GM12878 (cell line): ENCODE measurements around the gene NUDCD2. TPM values are rescaled to one million over a fixed set of nuclear protein-coding genes. Genes with fewer than 3 reads are reported as not detected.

Experiments
- ATAC-seq: fragments of 200-7000 bp; cut with Tn5 transposase; 3 replicates; pipeline ENCODE4 v1.9.1; 2020; ENCODE audit warnings: mild to moderate bottlenecking, moderate library complexity
- BruUV-seq: library from RNA; stranded (reverse); fragments of 400-500 nt; replicated peaks from 2 replicates; lab custom pipeline; 2021; lab: Mats Ljungman, UMichigan
- CTCF ChIA-PET: fragments of 300-600 bp; sonication (Branson Sonifier 250); formaldehyde crosslinking; extraction: SDS; loops from one replicate; lab custom pipeline; 2021; ENCODE audit warnings: inconsistent platforms; lab: Yijun Ruan, JAX
- POLR2A ChIA-PET: fragments of 350-600 bp; formaldehyde crosslinking; extraction: SDS; loops from one replicate; lab custom pipeline; 2021; ENCODE audit warnings: inconsistent platforms; lab: Charles Lee
- RAD21 ChIA-PET: fragments of 300-600 bp; sonication (Branson Sonifier 250); formaldehyde crosslinking; loops from one replicate; lab custom pipeline; 2023; ENCODE audit warnings: antibody characterized with exemption; ENCODE audit not compliant: unreplicated experiment; lab: Charles Lee
- SMC1A ChIA-PET: fragments of 300-600 bp; sonication (Branson Sonifier 250); formaldehyde crosslinking; loops from one replicate; lab custom pipeline; 2023; ENCODE audit not compliant: unreplicated experiment, uncharacterized antibody; lab: Charles Lee
- DNase-seq: peaks from one replicate; pipeline ENCODE4 v3.0.0-alpha.2; 2011; ENCODE audit warnings: low read depth, low spot score
- FAIRE-seq: peaks from 3 replicates; lab custom pipeline; 2011; peaks lifted over from hg19 to GRCh38; lab: Jason Lieb, UNC
- H2AFZ ChIP-seq: 2 replicates; pipeline ENCODE4 v1.6.0; 2011; ENCODE audit warnings: low read depth, low read length, control low read depth; ENCODE audit not compliant: control insufficient read depth
- H3K27ac ChIP-seq: 2 replicates; pipeline ENCODE4 v1.5.1; 2011; ENCODE audit warnings: control low read depth; ENCODE audit not compliant: control insufficient read depth, insufficient read depth
- H3K27me3 ChIP-seq, 2 experiments: replicated peaks in 1 of 2; 2 replicates each; pipeline versions ENCODE4 v1.6.0 to v1.6.1; 2011; ENCODE audit warnings: low read length in 1 of 2; ENCODE audit not compliant: control insufficient read depth in 2 of 2, insufficient read depth in 2 of 2
- H3K36me3 ChIP-seq, 2 experiments: 2 replicates each; pipeline ENCODE4 v1.5.1; 2011; ENCODE audit warnings: low read length in 1 of 2; ENCODE audit not compliant: control insufficient read depth in 2 of 2, insufficient read depth in 2 of 2
- H3K4me1 ChIP-seq: 2 replicates; pipeline ENCODE4 v1.6.1; 2011; ENCODE audit warnings: mild to moderate bottlenecking, low read length, moderate library complexity, mixed read lengths; ENCODE audit not compliant: control insufficient read depth, insufficient read depth
- H3K4me2 ChIP-seq: 2 replicates; pipeline ENCODE4 v1.6.0; 2011; ENCODE audit warnings: control low read depth; ENCODE audit not compliant: control insufficient read depth, insufficient read depth
- H3K4me3 ChIP-seq: fragments of 200-600 bp; sonication (generic); 2 replicates; pipeline ENCODE4 v1.5.1; 2016
- H3K79me2 ChIP-seq: 2 replicates; pipeline ENCODE4 v1.6.0; 2011; ENCODE audit warnings: low read length; ENCODE audit not compliant: control insufficient read depth, insufficient read depth
- H3K9ac ChIP-seq: 2 replicates; pipeline ENCODE4 v1.8.0; 2011; ENCODE audit warnings: low read length, control low read depth, mixed read lengths; ENCODE audit not compliant: control insufficient read depth, insufficient read depth
- H3K9me3 ChIP-seq: replicated peaks from 3 replicates; pipeline ENCODE4 v1.5.1; 2011; ENCODE audit warnings: mild to moderate bottlenecking, low read length; ENCODE audit not compliant: control insufficient read depth, insufficient read depth
- H4K20me1 ChIP-seq: 2 replicates; pipeline ENCODE4 v1.6.0; 2011; ENCODE audit not compliant: control insufficient read depth, insufficient read depth
- ATF7 ChIP-seq: fragments of 450-650 bp; IDR thresholded peaks from 2 replicates; pipeline ENCODE4 v1.6.1; 2016; ENCODE audit warnings: low read depth, mild to moderate bottlenecking
- FOXK2 ChIP-seq: fragments of 450-650 bp; IDR thresholded peaks from 2 replicates; pipeline ENCODE4 v1.6.1; 2017; ENCODE audit warnings: mild to moderate bottlenecking, moderate library complexity
- GABPA ChIP-seq: IDR thresholded peaks from 2 replicates; pipeline ENCODE4 v1.6.1; 2014; ENCODE audit warnings: antibody characterized with exemption, low read depth, mild to moderate bottlenecking, inconsistent platforms
- IKZF2 ChIP-seq, 2 experiments: fragments of 450-650 bp; IDR thresholded peaks; 2 replicates each; pipeline ENCODE4 v1.6.1; 2017; ENCODE audit warnings: mild to moderate bottlenecking in 2 of 2, moderate library complexity in 2 of 2
- KLF5 ChIP-seq: fragments of 450-650 bp; IDR thresholded peaks from 2 replicates; pipeline ENCODE4 v1.6.1; 2014; ENCODE audit warnings: mild to moderate bottlenecking; ENCODE audit not compliant: partially characterized antibody
- LARP7 ChIP-seq: fragments of 450-650 bp; IDR thresholded peaks from 2 replicates; pipeline ENCODE4 v1.6.1; 2017; ENCODE audit warnings: mild to moderate bottlenecking
- MTA2 ChIP-seq: fragments of 450-650 bp; IDR thresholded peaks from 2 replicates; pipeline ENCODE4 v1.6.1; 2016; ENCODE audit warnings: low read depth, mild to moderate bottlenecking, moderate library complexity
- NFXL1 ChIP-seq: fragments of 450-650 bp; IDR thresholded peaks from 2 replicates; pipeline ENCODE4 v1.6.1; 2017; ENCODE audit warnings: antibody characterized with exemption, mild to moderate bottlenecking, borderline replicate concordance
- NR2F1 ChIP-seq: fragments of 450-650 bp; conservative IDR thresholded peaks from 2 replicates; pipeline ENCODE4 v1.6.1; 2017; ENCODE audit warnings: mild to moderate bottlenecking
- POLR2A ChIP-seq: IDR thresholded peaks from 2 replicates; pipeline ENCODE4 v1.6.1; 2011; ENCODE audit warnings: low read depth, mild to moderate bottlenecking, low read length
- POU2F2 ChIP-seq: IDR thresholded peaks from 3 replicates; pipeline ENCODE4 v1.6.1; 2011; ENCODE audit warnings: low read depth, mild to moderate bottlenecking, low read length, borderline replicate concordance
- RFX5 ChIP-seq: IDR thresholded peaks from 2 replicates; pipeline ENCODE4 v1.6.1; 2011; ENCODE audit warnings: low read depth, low read length, improper control_type of control experiment
- TAF1 ChIP-seq: IDR thresholded peaks from 2 replicates; pipeline ENCODE4 v1.6.1; 2011; ENCODE audit warnings: mild to moderate bottlenecking, low read depth, low read length, borderline replicate concordance
- WGBS: methylation state at CpG from one replicate; pipeline ENCODE4 v1.1.6; 2016; ENCODE audit warnings: low lambda C conversion rate; ENCODE audit not compliant: insufficient replicate concordance, insufficient coverage; ENCODE audit errors: missing lambda C conversion rate; 5-methylcytosine and 5-hydroxymethylcytosine counted together
- in situ Hi-C: fragments of 300-500 bp; cut with MboI; formaldehyde crosslinking; loops from 9 replicates; pipeline ENCODE4 v1.14.3; 2018; ENCODE audit warnings: mixed read lengths
- intact Hi-C: fragments of 100-400 bp; cut with micrococcal nuclease; formaldehyde crosslinking; loops from one replicate; pipeline ENCODE4 v1.14.2; 2022; ENCODE audit not compliant: unreplicated experiment
- polyA plus RNA-seq, 11 experiments: library from polyadenylated mRNA; depleted of rRNA in 4 of 11; unstranded in 6 of 11; stranded (reverse) in 5 of 11; fragments of >200 nt; fragmentation: Nextera tagmentation in 4 of 11; fragmentation: Illumina TruSeq in 1 of 11; extraction: Ambion mirVana in 4 of 11; extraction: Trizol in 1 of 11; gene quantifications; 1 replicate in 1 of 11; 2 replicates in 10 of 11; pipeline versions ENCODE4 v1.2.1 to v1.2.3, GENCODE V29; 2011 to 2016; ENCODE audit warnings: inconsistent platforms in 2 of 11, missing spikeins in 2 of 11, low read depth in 1 of 11
- total RNA-seq, 4 experiments: library from RNA; depleted of rRNA in 3 of 4; stranded (reverse); fragments of >200 nt in 3 of 4; fragmentation: Illumina TruSeq in 1 of 4; extraction: Trizol in 1 of 4; gene quantifications; 2 replicates each; pipeline versions ENCODE4 v1.2.1 to v1.2.3, GENCODE V29; 2013 to 2021
- TF ChIP-seq, protein P1 (sequence below): fragments of 450-650 bp; formaldehyde crosslinking; IDR thresholded peaks from 2 replicates; pipeline ENCODE4 v1.4.0; 2022; ENCODE audit warnings: mild to moderate bottlenecking, moderate library complexity
- TF ChIP-seq, protein P2 (sequence below): fragments of 450-650 bp; IDR thresholded peaks from 2 replicates; pipeline ENCODE4 v1.6.1; 2017; ENCODE audit warnings: borderline replicate concordance

Gene NUDCD2
- total and polyA plus RNA-seq, 10 of the 15 experiments (the other 5 are each of a cell fraction or from before 2014, with no cell fraction given): 9.1 to 133 (median 24.6) TPM

DNA sequence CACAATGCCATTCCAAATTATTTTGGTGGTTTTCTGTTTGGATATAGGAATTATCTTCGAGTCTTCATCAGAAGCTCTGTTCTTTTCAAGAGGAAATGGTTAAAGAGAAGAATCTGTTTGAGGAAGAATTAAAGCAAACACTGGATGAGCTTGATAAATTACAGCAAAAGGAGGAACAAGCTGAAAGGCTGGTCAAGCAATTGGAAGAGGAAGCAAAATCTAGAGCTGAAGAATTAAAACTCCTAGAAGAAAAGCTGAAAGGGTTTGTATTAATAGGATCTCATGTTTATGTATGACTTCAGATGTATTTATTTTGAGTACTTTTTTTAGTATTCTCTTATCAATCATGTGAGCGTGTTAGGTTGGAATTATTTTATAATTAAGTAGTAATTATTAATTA lies 15.5 kb upstream of the NUDCD2 start:
- RAD21 ChIA-PET: interaction anchor here (0.9 kb wide), 1 partner anchor 28 kb away, joined by 3 read pairs; no protein-coding TSS in a partner anchor
- FAIRE-seq (no peak), ATAC-seq (no peak), DNase-seq (no peak)
- H2AFZ ChIP-seq: no peak overlapping the region
- SMC1A ChIA-PET: interaction anchor here (1.0 to 2.3 kb wide), 4 partner anchors 8 to 28 kb away, joined by 3 to 7 read pairs (median 3); no protein-coding TSS in a partner anchor
- H3K9me3 ChIP-seq: no peaks in the 10 kb centered on the region
- CTCF ChIA-PET: interaction anchor here (0.9 to 3.1 kb wide), 7 partner anchors 8 to 35 kb away, joined by 3 to 12 read pairs (median 7); no protein-coding TSS in a partner anchor
- H3K4me3 ChIP-seq: no peak overlapping the region
- POLR2A ChIA-PET: interaction anchor here (1.4 kb wide), 1 partner anchor 16 kb away, joined by 3 read pairs; no protein-coding TSS in a partner anchor
- TF ChIP-seq FOXK2: no peak
- no peak for TF ChIP-seq ATF7
- TF ChIP-seq NFXL1: no peak
- TF ChIP-seq IKZF2 (IDR thresholded peaks at IDR 0.05): no peak
- TF ChIP-seq, protein P1, sequence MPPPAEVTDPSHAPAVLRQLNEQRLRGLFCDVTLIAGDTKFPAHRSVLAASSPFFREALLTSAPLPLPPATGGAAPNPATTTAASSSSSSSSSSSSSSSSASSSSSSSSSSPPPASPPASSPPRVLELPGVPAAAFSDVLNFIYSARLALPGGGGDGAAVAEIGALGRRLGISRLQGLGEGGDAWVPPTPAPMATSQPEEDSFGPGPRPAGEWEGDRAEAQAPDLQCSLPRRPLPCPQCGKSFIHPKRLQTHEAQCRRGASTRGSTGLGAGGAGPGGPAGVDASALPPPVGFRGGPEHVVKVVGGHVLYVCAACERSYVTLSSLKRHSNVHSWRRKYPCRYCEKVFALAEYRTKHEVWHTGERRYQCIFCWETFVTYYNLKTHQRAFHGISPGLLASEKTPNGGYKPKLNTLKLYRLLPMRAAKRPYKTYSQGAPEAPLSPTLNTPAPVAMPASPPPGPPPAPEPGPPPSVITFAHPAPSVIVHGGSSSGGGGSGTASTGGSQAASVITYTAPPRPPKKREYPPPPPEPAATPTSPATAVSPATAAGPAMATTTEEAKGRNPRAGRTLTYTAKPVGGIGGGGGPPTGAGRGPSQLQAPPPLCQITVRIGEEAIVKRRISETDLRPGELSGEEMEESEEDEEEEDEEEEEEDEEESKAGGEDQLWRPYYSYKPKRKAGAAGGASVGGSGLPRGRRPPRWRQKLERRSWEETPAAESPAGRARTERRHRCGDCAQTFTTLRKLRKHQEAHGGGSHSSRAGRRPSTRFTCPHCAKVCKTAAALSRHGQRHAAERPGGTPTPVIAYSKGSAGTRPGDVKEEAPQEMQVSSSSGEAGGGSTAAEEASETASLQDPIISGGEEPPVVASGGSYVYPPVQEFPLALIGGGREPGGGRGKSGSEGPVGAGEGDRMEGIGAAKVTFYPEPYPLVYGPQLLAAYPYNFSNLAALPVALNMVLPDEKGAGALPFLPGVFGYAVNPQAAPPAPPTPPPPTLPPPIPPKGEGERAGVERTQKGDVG: no peak
- TF ChIP-seq TAF1: no peak
- no peak for TF ChIP-seq MTA2
- TF ChIP-seq NR2F1: no peak
- no peak for TF ChIP-seq RFX5
- TF ChIP-seq POU2F2: no peak
- no peak for TF ChIP-seq GABPA
- TF ChIP-seq LARP7: no peak
- TF ChIP-seq KLF5: no peak
- TF ChIP-seq, protein P2, sequence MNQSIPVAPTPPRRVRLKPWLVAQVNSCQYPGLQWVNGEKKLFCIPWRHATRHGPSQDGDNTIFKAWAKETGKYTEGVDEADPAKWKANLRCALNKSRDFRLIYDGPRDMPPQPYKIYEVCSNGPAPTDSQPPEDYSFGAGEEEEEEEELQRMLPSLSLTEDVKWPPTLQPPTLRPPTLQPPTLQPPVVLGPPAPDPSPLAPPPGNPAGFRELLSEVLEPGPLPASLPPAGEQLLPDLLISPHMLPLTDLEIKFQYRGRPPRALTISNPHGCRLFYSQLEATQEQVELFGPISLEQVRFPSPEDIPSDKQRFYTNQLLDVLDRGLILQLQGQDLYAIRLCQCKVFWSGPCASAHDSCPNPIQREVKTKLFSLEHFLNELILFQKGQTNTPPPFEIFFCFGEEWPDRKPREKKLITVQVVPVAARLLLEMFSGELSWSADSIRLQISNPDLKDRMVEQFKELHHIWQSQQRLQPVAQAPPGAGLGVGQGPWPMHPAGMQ: no peak
- TF ChIP-seq POLR2A: no peak
- no peaks in the 10 kb centered on the region for H4K20me1 ChIP-seq
- H3K4me1 ChIP-seq: no peaks in the 10 kb centered on the region
- H3K36me3 ChIP-seq: peaks cover 7 to 19% of the 10 kb centered on the region in 2 experiments
- H3K79me2 ChIP-seq: no peaks in the 10 kb centered on the region
- no peak overlapping the region for H3K4me2 ChIP-seq
- no peaks in the 10 kb centered on the region for H3K27me3 ChIP-seq
- BruUV-seq: no TSS peak
- in situ Hi-C loops: no loop called here
- no peak overlapping the region for H3K27ac ChIP-seq
- WGBS: 100% methylated on average over 2 of the region's 2 CpGs
- H3K9ac ChIP-seq: no peak overlapping the region
- intact Hi-C loops: no loop called here
